OCI-LY1 (cell line): ENCODE results near the gene CDK5R1.

Experiments
- H2AFZ ChIP-seq: fragments of 200-600 bp; sonication (generic), shearing (Covaris generic); 2 replicates; pipeline ENCODE4 v1.6.0; 2014; ENCODE audit warnings: antibody characterized with exemption, mild to moderate bottlenecking, low read length
- H3F3A ChIP-seq: fragments of 200-600 bp; sonication (generic), shearing (Covaris generic); 2 replicates; pipeline ENCODE4 v1.6.0; 2014; ENCODE audit warnings: mild to moderate bottlenecking, antibody characterized with exemption, low read length, moderate library complexity; ENCODE audit not compliant: insufficient read depth
- H3K27ac ChIP-seq: fragments of 200-600 bp; sonication (generic); 2 replicates; pipeline ENCODE4 v1.5.1; 2014; ENCODE audit warnings: low read length, mixed run types, mild to moderate bottlenecking, low read depth; ENCODE audit not compliant: poor library complexity, severe bottlenecking
- H3K27me3 ChIP-seq: fragments of 200-600 bp; sonication (generic); 2 replicates; pipeline ENCODE4 v1.6.0; 2014; ENCODE audit warnings: antibody characterized with exemption, mild to moderate bottlenecking, low read length, moderate library complexity; ENCODE audit not compliant: insufficient read depth
- H3K36me3 ChIP-seq: fragments of 200-600 bp; sonication (generic); 2 replicates; pipeline ENCODE4 v1.6.1; 2014; ENCODE audit warnings: mild to moderate bottlenecking, antibody characterized with exemption, low read length, moderate library complexity, mixed read lengths; ENCODE audit not compliant: insufficient read depth
- H3K4me1 ChIP-seq: fragments of 200-600 bp; sonication (generic); 2 replicates; pipeline ENCODE4 v1.5.1; 2014; ENCODE audit warnings: mild to moderate bottlenecking, low read length, moderate library complexity; ENCODE audit not compliant: insufficient read depth, severe bottlenecking
- H3K4me2 ChIP-seq: fragments of 200-600 bp; sonication (generic), shearing (Covaris generic); 2 replicates; pipeline ENCODE4 v1.6.1; 2014; ENCODE audit warnings: low read length
- H3K4me3 ChIP-seq: fragments of 200-600 bp; sonication (generic); 2 replicates; pipeline ENCODE4 v1.5.1; 2014; ENCODE audit warnings: low read length, low read depth, mild to moderate bottlenecking, mixed read lengths; ENCODE audit not compliant: poor library complexity, severe bottlenecking
- H3K79me2 ChIP-seq: fragments of 200-600 bp; shearing (Covaris generic); 2 replicates; pipeline ENCODE4 v1.6.1; 2016; ENCODE audit warnings: mixed run types, low read length, mixed read lengths; ENCODE audit not compliant: insufficient read depth
- H3K9ac ChIP-seq: fragments of 200-600 bp; sonication (generic), shearing (Covaris generic); 2 replicates; pipeline ENCODE4 v1.6.1; 2014; ENCODE audit warnings: mild to moderate bottlenecking, low read length, mixed read lengths
- H3K9me2 ChIP-seq: fragments of 200-600 bp; sonication (generic), shearing (Covaris generic); 2 replicates; pipeline ENCODE4 v1.6.1; 2014; ENCODE audit warnings: low read depth, mild to moderate bottlenecking, low read length, mixed read lengths
- H3K9me3 ChIP-seq: fragments of 200-600 bp; shearing (Covaris generic); 2 replicates; pipeline ENCODE4 v1.6.1; 2014; ENCODE audit warnings: low read length, mixed read lengths
- H4K20me1 ChIP-seq: fragments of 200-600 bp; sonication (generic), shearing (Covaris generic); 2 replicates; pipeline ENCODE4 v1.6.0; 2016; ENCODE audit warnings: mild to moderate bottlenecking, low read length; ENCODE audit not compliant: insufficient read depth
- CTCF ChIP-seq: fragments of 200-600 bp; sonication (generic), shearing (Covaris generic); IDR thresholded peaks from 2 replicates; pipeline ENCODE4 v1.5.1; 2017; ENCODE audit warnings: mild to moderate bottlenecking, antibody characterized with exemption, low read length, moderate library complexity, mixed read lengths
- EZH2 ChIP-seq: fragments of 200-600 bp; sonication (generic), shearing (Covaris generic); IDR thresholded peaks from 2 replicates; pipeline ENCODE4 v1.8.0; 2017; ENCODE audit warnings: borderline replicate concordance, mixed run types, mild to moderate bottlenecking, antibody characterized with exemption, low read length, moderate library complexity, mixed read lengths

The CDK5R1 gene

GRCh38 chr17:32471652-32472051 is 15.1 kb upstream of the CDK5R1 start:
- Histone ChIP-seq H2AFZ (no peak overlapping the region), H3K36me3 (peaks cover 98% of the 10 kb centered on the region), H3K4me2 (no peak overlapping the region), H3F3A (no peaks in the 10 kb centered on the region), H3K9me2 (no peaks in the 10 kb centered on the region), H3K4me3 (no peak overlapping the region), H4K20me1 (no peaks in the 10 kb centered on the region), H3K4me1 (no peaks in the 10 kb centered on the region), H3K27me3 (no peaks in the 10 kb centered on the region), H3K27ac (no peak overlapping the region), H3K9me3 (no peaks in the 10 kb centered on the region), H3K9ac (no peak overlapping the region), H3K79me2 (no peaks in the 10 kb centered on the region)
- TF ChIP-seq CTCF (no peak), EZH2 (no peak)

- Histone ChIP-seq H3K4me3 (no peak overlapping the region), H3K36me3 (peaks cover 99% of the 10 kb centered on the region), H3K9me3 (no peaks in the 10 kb centered on the region), H3K27me3 (no peaks in the 10 kb centered on the region), H4K20me1 (no peaks in the 10 kb centered on the region), H3K79me2 (no peaks in the 10 kb centered on the region), H2AFZ (no peak overlapping the region), H3K9me2 (no peaks in the 10 kb centered on the region), H3K4me1 (no peaks in the 10 kb centered on the region), H3F3A (0 out of 2 replicates have a peak, but pooled peaks cover 2% of the 10 kb centered on the region), H3K27ac (no peak overlapping the region), H3K4me2 (no peak overlapping the region), H3K9ac (no peak overlapping the region)
- no peak for TF ChIP-seq EZH2
- no peak for TF ChIP-seq CTCF
Measured at GRCh38 chr17:32475258-32475657, 11.5 kb upstream of the CDK5R1 start.

- no peak overlapping the region for H3K9ac ChIP-seq
- TF ChIP-seq CTCF, result no peak
- TF ChIP-seq EZH2, result no peak
- no peaks in the 10 kb centered on the region for H3K9me3 ChIP-seq
- no peak overlapping the region for H3K4me3 ChIP-seq
- H3K27me3 ChIP-seq, result no peaks in the 10 kb centered on the region
- H3K4me1 ChIP-seq, result no peaks in the 10 kb centered on the region
- no peaks in the 10 kb centered on the region for H3K9me2 ChIP-seq
- no peak overlapping the region for H3K27ac ChIP-seq
- 0 out of 2 replicates have a peak, but pooled peaks cover 2% of the 10 kb centered on the region for H3F3A ChIP-seq
- H3K4me2 ChIP-seq, result no peak overlapping the region
- no peaks in the 10 kb centered on the region for H4K20me1 ChIP-seq
- H2AFZ ChIP-seq, result no peak overlapping the region
- peaks cover 96% of the 10 kb centered on the region for H3K36me3 ChIP-seq
- no peaks in the 10 kb centered on the region for H3K79me2 ChIP-seq
Measured at GRCh38 chr17:32477220-32477619, 9.6 kb upstream of the CDK5R1 start.
